GM21717 (cell line): ENCODE data around the gene ASB16.

ENCODE experiments used
- ATAC-seq: cut with Tn5 transposase; IDR thresholded peaks from one replicate; pipeline ENCODE4 v1.9.1; 2021; ENCODE audit warnings: mild to moderate bottlenecking, moderate library complexity; ENCODE audit not compliant: unreplicated experiment

Gene ASB16

DNA sequence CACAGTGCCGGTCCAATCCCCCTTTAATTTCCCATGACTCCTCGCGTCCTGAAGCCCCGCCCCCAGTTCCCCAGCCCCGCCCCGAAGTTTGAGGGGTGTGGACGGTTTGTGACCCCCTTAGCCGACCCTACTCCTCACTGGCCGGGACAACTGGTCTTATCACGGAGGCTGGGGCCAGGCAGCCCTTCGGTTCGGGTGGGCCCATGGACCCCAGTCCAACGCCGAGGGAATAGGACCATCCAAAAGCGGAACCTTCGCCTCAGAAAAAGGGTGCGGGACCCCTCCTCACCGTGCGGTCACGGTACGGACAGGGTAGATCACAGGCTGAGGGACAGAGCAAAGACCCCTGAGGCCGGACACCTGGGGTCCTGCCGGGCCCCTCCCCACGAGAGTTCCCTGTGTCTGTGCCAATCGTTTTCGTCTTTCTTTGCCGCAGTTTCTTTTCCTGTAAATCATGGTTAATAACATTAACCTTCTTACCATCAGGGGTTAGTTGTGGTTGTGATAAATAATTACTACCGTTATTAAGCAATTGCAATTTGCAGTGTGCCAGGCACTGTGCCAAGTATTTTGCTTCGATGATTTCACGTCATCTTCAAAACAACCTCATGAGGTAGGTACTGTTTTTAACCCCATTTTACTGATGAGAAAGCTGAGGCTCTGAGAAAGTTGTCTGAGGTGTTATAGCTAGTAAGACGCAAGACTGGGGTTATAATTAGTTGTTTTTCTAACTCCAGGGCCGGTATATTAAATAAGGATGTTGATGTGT, 16.8 kb downstream of the ASB16 start:
- peak; percentile 37 for ATAC-seq

DNA sequence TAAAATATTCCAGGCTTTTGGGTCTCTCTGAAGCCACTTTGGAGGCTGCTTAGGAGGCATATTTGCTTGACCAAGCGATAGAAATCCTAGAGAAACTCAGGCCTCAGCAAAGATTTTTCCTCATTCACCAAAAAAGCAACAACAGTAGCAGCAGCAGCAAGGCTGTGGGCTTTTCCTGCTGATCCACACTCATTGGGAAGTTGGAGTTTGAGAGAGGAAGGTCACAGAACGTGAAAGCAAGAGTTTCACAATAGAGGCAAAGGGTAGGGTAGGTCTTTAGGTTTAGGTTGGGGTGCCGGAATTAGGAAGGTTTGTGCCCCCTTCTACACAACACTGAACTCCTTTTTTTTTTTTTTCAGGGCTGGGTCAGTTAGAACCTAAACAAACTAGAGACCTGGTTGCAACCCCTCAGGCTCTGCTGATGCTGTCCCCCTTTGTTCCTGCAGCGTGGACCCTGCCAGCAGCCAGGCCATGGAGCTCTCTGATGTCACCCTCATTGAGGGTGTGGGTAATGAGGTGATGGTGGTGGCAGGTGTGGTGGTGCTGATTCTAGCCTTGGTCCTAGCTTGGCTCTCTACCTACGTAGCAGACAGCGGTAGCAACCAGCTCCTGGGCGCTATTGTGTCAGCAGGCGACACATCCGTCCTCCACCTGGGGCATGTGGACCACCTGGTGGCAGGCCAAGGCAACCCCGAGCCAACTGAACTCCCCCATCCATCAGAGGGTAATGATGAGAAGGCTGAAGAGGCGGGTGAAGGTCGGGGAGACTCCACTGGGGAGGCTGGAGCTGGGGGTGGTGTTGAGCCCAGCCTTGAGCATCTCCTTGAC, 18.3 kb downstream of the ASB16 start:
- no peak for ATAC-seq

DNA sequence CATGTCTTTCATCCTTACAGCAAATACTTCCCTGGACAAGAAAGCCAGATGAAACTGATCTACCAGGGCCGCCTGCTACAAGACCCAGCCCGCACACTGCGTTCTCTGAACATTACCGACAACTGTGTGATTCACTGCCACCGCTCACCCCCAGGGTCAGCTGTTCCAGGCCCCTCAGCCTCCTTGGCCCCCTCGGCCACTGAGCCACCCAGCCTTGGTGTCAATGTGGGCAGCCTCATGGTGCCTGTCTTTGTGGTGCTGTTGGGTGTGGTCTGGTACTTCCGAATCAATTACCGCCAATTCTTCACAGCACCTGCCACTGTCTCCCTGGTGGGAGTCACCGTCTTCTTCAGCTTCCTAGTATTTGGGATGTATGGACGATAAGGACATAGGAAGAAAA, 20.0 kb downstream of the ASB16 start:
- ATAC-seq = no peak

DNA sequence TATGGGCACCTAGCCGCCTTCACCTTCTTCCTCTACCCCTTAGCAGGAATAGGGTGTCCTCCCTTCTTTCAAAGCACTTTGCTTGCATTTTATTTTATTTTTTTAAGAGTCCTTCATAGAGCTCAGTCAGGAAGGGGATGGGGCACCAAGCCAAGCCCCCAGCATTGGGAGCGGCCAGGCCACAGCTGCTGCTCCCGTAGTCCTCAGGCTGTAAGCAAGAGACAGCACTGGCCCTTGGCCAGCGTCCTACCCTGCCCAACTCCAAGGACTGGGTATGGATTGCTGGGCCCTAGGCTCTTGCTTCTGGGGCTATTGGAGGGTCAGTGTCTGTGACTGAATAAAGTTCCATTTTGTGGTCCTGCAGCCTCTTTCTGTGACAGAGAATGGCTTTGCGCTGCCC, 20.9 kb downstream of the ASB16 start:
- no peak for ATAC-seq

DNA sequence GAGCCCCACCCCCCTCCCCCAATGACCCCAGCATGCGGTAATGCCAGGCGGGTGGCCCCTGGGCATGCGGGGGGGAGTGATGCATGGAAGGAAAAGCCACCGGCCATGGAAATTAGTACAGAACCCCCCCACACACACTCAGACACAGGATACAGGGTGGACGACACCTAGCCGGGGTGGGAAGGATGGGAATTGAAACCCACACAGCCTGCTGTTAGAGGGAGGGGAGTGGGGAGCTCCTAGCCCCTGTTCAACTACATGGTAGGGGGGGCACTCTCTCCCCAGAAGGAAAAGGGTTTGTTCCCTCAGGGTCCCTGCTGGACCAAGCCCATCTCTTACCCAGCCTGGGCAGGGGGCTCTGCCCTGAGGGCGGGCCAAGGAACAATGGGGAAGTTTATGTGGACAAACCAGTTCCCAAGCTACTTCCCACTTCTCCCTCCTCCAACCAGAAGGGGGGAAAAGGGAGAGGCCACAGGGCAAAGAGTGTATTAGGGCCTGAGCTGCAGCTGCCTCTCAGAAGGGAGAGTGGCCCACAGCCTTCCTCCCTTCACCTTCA, 21.5 kb downstream of the ASB16 start:
- no peak for ATAC-seq

DNA sequence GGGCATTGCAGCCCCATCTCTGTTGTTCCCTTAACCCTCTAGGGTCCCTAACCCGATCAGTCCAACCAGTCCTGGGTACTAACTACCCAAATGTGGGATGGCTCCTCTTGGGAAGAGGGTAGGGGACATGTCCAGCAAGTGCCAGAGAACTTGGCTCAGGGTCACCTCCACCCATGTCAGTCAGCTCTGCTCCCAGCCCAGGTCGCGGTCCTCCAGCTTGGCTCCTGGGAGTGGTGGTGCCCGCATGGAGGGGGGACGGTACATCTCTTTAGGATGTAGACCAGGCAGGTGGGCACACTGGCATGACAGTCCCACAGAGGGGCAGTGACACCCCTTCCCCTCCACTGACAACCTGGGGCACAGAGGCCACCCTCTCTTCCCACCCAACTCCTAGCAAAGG, 22.2 kb downstream of the ASB16 start:
- ATAC-seq = no peak

DNA sequence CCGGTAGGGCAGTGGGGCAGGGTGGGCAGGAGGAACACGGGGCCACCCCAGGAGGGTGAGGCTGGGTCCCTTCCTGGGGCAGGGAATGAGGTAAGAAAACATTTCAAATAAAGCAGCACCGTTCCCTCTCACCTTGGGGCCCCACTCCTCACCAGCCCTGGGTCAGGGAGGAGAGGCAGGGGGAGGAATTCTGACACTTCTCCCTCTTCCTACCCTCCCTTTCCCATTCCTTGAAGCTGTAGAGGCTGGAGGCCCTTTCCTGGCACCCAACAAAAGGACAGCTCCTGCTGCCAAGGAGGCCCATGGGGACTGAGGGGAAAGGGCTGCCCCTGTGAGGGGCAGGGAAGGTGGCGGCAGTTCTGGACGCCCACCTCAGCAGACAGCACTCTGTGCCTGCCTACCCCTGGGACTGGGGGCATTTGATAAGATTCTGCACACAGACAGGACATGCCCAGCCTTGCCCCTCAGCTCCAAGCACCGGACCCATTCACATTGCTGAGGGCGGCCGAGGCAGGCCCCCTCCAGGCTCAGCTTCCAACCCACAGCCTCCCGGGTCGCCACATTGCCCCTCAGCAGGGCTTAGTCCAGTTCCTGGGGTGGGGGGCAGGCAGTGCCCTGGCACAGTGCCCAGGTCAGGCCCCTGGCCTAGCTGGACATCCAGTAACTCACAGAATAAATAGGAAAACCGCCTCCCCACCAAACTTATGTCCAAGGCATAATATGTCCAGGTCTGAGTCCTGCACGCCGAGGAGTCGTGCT, 23.0 kb downstream of the ASB16 start:
- ATAC-seq = no peak

DNA sequence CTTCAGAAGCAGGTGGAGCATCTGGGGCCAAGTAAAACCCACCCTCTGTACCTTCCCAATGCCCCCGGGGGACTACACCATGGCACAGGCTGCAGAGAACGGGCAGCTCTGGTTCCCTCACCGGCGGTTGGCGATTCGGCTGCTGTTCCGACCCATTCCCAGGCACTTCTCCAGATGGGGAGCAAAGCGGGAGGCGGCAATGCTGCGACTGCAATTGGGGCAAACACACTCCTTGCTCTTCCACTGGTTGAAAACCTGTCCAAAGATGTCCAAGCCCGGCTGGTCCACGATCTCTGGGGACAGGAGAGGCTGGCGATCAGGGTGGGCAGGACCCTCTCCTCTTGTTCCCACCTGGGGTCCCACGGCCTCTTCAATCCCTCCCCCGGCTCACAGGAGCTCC, 26.6 kb downstream of the ASB16 start:
- ATAC-seq = no peak

DNA sequence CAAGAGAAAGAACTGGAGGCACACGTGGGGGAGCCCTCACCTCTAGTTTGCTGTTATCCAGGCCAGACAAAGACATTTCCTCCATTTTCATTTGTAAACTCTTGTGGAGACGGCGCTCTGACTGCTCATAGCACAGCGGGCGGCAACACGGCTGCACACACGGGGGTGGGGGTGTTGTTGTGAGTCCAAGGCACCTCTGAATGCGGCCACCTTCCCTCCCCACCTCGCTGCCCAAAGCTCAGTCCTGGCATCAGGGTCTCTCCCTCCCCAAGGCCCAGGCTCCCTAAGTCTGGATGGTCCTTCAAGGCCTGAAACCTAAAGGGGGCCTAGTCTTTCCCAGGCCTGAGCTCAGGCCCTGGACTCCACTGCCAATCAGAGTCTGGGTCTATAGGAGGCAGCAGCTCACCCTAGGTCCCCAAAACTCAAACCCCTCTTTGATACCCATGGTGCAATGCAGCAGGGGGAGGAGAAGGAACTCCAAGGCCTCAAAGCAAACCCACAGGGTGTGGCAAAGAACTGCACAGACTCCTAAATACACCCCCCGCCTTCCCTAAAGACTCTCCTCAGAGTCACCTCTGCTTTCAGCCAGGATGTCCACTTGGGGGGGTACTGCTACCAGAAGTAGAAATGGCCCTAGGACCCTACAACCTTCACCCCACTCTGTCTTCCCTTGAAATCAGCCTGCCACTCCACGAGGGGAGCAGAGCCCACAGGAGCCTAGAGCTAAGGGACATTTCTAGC, 27.6 kb downstream of the ASB16 start:
- no peak for ATAC-seq

DNA sequence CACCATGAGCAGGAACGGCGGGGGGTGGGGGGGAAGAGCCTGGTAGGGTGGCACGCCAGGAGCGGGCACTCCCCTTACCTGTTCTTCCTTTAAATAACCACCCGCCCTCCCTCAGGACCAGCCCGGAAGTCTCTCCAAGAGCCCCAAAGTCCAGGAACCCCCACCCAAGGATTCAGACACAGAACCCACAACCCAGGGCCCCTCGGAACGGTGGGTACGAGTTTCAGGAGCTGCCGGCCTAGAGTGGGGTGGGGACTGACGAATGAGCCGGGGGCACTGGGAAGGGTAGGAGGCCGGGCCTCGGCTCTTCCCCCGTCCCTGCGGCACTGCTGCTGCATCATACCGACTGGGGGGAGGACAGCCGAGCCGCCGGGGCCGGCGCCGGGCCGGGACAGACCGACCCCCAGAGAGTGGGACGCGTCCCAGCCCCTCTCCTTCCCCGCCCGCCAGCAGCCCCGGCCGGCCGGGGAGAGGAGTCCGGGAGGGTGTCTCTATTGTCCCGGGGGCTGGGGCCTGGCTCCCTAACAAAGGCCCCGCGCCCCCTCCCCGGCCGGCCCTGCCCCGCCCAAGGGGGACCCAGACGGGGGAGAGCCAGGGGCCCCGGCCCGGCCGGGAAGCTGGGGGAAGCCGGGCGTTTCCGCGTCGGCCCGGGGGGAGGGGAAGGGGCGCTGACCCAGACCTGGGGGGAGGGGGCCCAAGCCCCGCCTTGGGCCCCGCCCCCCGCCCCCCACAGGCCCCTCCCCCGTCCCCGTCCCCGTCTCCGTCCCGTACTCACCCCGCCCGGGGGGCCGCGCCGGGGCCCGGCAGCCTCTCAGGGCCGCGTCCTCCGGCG, 28.4 kb downstream of the ASB16 start:
- ATAC-seq = peak; percentile 9

DNA sequence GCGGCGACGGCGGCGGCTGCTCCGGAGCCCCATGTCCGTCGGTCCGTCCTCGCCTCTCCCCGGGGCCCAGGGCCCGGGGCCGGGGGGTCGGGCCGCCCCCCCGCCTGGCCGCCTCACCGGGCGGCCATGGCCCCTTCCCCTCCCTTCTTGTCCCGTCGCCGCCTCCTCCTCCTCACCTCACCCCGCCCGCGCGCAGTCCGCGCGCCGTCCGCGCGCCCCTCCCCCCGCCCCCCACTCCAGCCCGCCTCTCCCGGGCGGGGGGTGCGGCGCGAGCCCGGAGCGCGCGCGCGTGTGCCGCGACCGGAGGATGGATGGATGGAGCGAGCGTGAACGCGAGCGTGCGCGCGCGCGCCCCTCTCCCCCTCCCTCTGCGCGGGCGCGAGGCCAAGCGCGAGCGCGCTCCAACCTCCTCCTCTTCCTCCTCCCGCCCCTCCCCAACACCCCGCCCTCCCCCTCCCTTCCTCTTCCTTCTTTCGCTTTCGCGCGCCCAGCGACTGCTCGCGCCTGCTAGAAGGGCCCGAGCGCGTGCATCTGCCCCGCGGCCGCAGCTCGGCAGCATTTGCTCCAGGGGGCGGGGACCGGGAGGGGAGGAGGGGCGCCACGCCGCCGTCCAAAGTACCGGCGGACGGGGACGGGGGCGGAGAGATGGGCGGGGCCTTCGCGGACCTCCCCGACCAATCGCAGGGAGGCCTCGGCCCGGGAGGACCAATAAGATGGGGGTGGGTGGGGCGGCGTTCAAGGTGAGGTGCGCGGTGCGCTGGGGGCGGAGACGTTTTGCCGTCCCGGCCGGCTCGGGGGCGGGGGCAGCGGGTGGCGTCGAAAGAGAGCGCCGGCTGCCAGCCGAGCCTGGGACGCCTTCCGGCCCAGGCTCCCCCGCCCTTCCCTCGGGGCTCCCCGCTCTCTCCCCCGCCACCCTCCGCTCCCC, 29.3 kb downstream of the ASB16 start, which contains the start of gene ATXN7L3:
TSS of gene ATXN7L3 (minus strand) at position 332 of the 925 bp plus-strand sequence. CDS start 1,814 bp downstream, outside the sequence.
- peak; percentile 54 for ATAC-seq

DNA sequence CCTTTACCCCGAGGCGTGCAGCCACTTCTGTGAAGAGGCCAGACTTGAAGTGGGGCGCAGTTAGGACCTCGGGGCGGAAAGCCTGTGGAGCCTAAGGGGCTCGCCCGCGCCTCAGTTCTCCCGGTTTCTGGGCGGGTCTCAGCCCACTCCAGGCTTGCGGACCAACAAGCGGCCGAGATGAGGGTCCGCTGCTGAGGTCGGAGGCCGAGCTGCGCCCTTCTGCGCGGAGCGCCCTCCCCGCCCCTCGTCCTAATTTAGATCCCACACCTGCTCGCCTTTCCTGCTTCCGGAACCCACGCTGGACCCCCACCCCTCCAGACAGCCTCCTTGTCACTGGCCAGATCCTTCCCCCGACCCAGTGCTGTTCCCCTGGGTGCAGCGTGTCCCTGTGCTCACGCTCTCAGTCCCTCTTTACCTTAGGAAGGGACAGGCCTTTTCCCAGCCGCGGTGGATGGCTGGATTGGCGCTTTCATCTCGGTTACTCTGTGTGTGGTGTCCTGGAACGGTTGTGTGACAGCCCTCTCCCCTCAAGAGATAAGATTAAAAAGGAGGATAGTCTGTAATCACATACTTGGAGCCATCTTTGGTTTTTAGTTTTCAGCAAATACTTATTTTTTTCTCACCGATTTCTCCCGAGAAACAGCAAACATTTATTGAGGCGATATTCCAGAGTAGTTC, 30.1 kb downstream of the ASB16 start:
- no peak for ATAC-seq

DNA sequence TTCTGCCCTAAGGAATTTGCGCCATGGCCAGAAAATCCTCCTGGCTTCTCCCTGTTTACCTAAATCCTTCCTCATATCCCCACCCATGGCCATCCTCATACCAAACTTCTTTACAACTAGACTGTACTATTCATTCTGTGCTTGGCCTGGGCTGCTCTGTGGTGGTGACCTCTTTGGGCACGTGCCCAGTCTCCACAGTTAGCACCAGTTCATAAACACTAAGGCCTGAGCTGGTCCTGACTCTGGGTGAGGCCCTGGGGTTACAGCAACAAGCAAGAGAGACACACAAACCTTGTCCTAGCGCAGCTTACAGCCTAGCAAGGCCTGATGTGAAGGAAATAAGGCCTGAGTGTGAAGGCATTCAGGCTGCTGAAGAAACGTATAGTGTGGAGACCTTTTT, 32.3 kb downstream of the ASB16 start:
- no peak for ATAC-seq

DNA sequence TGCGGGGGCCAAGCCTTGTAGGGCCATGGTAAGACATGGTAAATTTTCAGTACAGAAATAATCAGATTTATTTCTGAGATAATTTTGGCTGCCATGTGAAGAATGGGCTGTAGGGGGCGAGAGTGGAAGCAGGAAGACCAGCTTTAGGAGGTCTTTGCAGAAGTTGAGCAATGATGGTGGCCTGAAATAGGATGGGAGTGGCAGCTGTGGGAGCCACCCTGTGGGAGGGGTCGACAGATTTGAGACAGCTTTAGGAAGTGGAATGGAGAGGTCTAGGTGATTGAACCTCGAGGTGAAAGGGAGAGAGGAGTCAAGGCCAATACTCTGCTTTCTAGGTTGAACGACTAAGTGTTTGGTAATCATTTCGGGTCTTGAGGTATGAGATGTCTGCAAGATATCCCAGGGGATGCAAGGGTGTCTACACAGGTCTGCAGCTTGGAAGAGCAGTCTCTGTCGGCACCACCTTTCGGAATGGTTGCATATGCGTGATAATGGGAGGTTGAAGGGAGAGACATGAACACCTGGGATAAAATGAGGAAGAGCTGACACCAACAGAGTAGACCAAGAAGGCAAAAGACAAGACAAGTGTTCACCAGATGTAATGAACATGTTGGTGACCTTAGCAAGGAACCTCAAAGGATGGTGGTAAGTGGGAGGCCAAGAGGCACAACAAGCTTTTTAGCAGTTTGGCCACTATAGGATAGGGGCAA, 33.4 kb downstream of the ASB16 start:
- no peak for ATAC-seq

DNA sequence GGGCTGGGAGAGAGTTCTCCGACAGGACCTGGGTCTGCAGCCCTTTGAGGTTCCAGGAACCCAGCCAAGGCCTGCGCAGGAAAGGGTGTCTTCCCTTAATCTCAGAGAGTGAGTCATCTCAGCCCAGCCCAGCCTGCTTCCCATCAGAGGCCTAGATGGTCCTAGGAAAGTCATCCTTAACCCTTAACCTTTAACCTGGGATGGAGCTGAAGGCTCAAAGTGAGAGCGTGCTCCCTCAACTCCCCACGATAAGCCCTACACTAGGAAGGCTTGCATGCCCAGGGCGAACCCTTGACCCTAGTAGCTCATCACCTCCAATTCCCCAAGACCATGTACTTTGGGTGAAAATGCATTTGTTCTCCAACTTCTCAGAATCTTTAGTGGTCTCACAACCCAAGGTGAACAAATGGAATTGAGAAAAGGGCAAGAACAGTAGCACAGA, 34.0 kb downstream of the ASB16 start:
- no peak for ATAC-seq

DNA sequence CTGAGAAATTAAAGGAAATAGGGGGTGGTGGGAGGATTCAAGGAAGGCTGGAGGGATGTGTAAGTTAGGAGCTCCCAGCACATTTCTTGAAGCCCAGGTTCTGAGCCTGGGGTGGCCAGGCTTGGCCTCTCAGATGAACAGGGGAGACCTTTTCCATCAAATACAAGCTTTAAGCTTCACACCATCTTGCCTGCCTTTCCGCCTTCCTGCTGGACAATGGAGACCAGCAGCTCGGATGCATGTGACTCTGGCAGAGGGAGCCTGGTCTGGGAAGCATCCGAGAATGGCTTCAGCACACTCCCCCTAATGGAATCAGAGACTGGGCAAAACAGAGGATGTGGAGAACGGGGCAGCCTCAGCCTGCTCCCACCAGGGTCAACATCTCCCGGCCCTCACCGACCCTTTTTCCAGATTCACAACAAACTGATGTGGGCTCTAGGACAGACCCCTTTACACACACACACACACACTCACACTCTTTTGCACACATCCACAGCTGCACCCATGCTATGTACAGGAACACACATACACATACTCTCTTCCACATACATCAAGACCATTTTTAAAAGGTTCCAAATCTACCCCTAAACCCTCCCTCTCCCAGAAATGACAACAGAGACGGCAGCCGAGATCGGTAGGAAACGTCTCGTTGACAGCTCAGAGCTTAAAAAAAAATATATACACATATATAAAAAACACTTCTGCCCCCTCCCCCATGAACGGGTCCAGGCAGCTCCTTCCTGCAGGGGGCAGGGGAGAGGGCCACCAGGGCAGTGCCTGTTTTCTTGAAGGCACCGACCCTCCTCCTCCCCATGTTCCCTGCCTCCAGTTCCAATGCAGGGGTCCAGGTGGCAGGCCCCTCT, 35.7 kb downstream of the ASB16 start:
- ATAC-seq = no peak
